Activated CD4-positive, alpha-beta T cell treated with anti-CD3 and anti-CD28 coated beads, Interleukin-2, amount 50 U/mL, for 16 hours (primary cell): ENCODE results near the gene PMS2.
A peak's percentile ranks its signal among the peaks of the same experiment; 100 is the strongest.
"Not testable (repeated sequence)": the region's sequence is repeated elsewhere in the genome, so short reads cannot be mapped to it uniquely, and the experiment has no call there.

Source experiments
- DNase-seq: peaks from one replicate; pipeline ENCODE4 v3.0.0-alpha.2; 2020

The PMS2 gene, protein sequence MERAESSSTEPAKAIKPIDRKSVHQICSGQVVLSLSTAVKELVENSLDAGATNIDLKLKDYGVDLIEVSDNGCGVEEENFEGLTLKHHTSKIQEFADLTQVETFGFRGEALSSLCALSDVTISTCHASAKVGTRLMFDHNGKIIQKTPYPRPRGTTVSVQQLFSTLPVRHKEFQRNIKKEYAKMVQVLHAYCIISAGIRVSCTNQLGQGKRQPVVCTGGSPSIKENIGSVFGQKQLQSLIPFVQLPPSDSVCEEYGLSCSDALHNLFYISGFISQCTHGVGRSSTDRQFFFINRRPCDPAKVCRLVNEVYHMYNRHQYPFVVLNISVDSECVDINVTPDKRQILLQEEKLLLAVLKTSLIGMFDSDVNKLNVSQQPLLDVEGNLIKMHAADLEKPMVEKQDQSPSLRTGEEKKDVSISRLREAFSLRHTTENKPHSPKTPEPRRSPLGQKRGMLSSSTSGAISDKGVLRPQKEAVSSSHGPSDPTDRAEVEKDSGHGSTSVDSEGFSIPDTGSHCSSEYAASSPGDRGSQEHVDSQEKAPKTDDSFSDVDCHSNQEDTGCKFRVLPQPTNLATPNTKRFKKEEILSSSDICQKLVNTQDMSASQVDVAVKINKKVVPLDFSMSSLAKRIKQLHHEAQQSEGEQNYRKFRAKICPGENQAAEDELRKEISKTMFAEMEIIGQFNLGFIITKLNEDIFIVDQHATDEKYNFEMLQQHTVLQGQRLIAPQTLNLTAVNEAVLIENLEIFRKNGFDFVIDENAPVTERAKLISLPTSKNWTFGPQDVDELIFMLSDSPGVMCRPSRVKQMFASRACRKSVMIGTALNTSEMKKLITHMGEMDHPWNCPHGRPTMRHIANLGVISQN

GRCh38 chr7:6008668-6009611 lies at the start of gene PMS2, which contains the start of gene AIMP2:
Gene PMS2, minus strand, starts transcription at chr7:6009049. Its CDS starts 30 bp downstream, at chr7:6009019.
Gene AIMP2, plus strand, starts transcription at chr7:6009272. Its CDS starts 92 bp downstream, at chr7:6009364.
- DNase-seq = peak; percentile 99

DNA sequence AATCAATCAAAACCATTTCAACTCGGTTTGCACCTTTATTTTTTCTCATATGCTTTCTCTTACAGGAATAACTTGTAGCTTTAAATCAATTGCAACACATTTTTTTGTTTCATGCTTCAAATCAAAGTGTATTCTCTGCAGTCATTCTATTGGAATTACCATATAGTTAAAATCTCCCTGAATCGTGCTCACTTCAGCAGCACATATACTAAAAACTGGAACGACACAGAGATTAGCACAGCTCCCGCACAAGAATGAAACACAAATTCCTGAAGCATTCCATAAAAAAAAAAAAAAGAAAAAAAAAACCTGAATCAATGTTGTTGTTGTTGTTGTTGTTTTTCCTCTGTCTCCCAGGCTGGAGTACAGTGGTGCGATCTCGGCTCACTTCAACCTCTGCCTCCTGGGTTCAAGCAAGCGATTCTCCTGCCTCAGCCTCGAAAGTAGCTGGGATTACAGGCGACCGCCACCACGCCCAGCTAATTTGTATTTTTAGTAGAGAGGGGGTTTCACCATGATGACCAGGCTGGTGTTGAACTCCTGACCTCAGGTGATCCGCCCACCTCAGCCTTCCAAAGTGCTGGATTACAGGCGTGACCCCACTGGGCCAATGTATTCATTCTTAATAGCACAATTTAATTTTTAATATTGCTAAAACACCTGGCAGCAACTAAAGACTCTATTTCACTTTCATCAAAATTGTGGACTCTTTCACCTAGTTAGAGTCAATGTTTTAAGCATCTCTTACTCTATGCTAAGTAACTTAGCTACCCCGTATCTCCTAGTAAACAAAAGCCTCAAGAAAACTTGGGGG lies 48.7 kb upstream of the PMS2 start:
- no peak for DNase-seq

GRCh38 chr7:6056616-6057015 lies 47.8 kb upstream of the PMS2 start:
- peak; percentile 15 for DNase-seq

GRCh38 chr7:6051185-6051584 lies 42.3 kb upstream of the PMS2 start:
- DNase-seq = not testable (repeated sequence)

GRCh38 chr7:6049780-6050179 lies 40.9 kb upstream of the PMS2 start:
- DNase-seq = no peak

GRCh38 chr7:6035686-6036085 lies 26.8 kb upstream of the PMS2 start:
- no peak for DNase-seq

DNA sequence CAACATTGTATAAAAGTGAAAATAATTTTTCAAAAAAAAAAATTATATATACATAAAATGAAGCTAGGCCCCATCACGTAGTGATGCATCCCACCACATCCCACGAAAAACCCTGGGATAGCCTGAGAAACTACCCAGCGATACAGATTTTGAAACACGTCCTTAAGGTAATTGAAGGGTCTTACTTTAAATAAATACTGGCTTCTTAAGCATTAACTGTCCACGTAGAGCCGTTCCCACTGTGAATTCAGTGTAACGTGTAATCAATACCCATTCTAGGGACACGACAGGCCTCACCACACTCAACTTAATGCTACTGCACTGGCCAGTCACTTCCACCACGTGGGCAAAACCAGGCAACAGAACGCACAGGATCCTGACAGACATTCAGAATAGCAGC lies 26.3 kb upstream of the PMS2 start:
- DNase-seq = no peak

- DNase-seq = no peak
Measured at GRCh38 chr7:6032641-6033040, 23.8 kb upstream of the PMS2 start.

DNA sequence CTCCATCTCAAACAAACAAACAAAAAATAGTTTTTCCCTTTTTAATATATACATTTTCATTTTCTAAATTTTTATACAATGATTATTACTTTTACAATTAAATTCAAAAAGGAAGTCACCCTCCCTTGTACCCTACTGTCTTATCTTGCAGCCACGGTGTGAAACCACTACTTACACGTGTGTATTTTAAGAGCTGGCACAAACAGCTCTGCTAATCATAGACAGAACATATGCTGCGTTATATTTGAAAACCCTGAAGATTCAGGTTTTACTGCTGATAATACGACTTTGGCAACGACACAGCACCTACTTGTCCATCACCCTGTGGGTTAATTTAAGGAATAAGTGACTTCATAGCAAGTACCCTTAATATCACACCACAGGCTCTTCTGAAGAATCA lies 23.3 kb upstream of the PMS2 start:
- no peak for DNase-seq

DNA sequence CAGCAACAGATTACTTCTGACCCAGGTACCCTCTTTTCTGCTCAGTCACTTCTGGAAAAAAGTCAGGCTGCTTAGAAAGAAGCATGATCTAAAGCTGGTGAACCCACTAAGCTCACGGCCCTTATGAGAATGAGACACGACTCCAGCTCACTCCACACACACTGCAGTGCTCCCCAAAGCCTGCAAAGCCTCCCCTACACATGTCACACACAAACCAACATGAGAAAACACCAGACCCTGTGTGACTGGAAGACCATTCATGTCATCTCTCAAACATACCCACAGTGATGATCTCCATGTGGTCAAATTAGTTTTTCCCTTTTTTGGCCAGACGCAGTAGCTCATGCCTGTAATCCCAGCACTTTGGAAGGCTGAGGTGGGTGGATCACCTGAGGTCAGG lies 22.7 kb upstream of the PMS2 start:
- no peak for DNase-seq

- no peak for DNase-seq
Measured at GRCh38 chr7:6030988-6031387, 22.1 kb upstream of the PMS2 start, which contains the start of gene ANKRD61. Gene ANKRD61, plus strand, starts transcription at chr7:6031376. Its CDS starts 0 bp downstream, at chr7:6031376.

DNA sequence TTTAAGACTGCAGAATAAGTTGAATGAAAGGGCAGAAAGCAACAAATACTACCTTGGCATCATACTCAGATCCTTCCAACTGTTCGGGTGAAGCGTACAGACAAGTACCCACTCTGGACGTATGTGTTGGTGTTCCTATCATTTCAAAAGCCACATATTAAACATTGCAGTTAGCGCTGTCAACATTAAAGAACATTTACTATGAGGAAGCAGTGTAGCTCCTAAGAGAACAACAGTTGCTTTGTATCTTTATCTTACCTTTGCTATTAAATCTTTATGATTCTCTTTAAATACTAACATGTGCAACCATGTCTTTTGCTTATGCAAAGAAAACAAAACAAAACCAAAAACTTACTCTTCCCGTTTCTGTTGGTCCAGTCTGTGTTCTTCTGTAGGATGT lies 19.7 kb upstream of the PMS2 start:
- DNase-seq = no peak

DNA sequence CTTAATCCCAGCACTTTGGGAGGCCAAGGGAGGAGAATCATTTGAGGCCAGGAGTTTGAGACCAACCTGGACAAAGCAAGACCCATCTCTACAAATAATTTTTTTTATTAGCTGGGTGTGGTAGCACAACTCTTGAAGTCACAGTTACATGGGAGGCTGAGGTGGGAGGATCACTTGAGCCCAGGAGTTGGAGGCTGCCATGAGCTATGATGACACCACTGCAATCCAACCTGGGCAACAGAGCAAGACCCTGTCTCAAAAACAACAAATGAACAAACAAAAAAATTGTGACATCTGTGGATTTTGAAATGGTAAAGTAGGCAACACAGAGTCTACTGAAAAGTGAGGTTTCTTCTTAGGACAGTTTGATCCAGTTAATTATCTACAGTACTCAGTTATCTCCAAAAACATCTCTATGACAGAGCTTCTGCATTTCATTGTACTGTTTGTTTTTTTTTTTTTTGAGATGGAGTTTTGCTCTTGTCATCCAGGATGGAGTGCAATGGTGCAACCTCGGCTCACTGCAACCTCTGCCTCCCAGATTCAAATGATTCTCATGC lies 19.0 kb upstream of the PMS2 start:
- no peak for DNase-seq

GRCh38 chr7:6026820-6027311 lies 18.0 kb upstream of the PMS2 start:
- DNase-seq = no peak

DNA sequence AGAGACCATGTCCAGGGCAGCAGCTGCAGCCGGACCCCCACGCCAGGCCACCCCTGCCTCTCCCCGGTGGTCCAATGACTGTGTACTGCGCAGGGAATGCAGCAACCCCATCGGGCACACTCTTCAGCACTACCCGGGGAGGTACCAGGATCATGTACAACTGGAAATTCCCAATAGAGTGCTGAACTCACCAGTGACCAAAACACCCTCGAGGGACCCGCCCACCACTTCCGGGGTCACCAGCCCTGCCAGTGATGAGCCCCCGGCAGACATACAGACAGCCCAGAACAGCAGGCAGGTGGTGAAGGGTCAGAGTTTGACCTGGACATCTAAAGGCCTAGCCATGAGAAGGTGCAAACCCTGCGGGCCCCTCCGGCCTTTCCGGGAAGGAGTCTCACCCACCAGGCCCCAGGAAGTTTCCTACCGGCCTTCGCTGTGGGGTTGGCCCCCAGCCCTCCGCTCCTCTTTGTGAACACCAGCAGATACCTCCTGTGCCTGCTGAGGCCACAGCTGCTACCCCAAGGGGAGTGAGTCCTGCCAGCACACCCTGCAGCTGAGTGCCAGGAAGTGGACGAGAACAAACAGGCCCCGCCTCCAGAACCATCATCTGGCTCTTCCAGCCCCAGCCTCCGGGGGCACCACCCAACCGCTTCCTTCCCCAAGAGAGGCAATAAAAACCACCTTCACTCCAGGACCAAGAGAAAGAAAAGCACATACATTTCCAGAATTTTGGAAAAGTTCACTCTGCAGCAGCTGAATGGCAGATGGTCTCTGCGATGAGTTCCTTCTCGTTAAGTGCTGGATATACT lies 17.4 kb upstream of the PMS2 start:
- DNase-seq = peak; percentile 64

GRCh38 chr7:6023974-6024435 lies 15.2 kb upstream of the PMS2 start:
- no peak for DNase-seq

GRCh38 chr7:6022707-6023106 lies 13.9 kb upstream of the PMS2 start:
- DNase-seq = no peak

- DNase-seq = no peak
Measured at GRCh38 chr7:6020371-6021286, 11.8 kb upstream of the PMS2 start.

GRCh38 chr7:6016653-6016966 lies 7.8 kb upstream of the PMS2 start:
- no peak for DNase-seq
